Liver (tissue), 9 donors: Measurements from ENCODE around the gene RANBP17. TPM values are rescaled to one million over a fixed set of nuclear protein-coding genes. Genes with fewer than 3 reads are reported as not detected.

Experiments used
- DNase-seq: peaks from one replicate; pipeline ENCODE4 v3.0.0-alpha.2; 2017; ENCODE audit warnings: low spot score
- H3K27ac ChIP-seq, 2 donors: one replicate each; pipeline ENCODE4 v1.7.0; 2013; ENCODE audit warnings: inconsistent platforms in 2 of 2, low read length in 2 of 2, control low read depth in 1 of 2, low read depth in 1 of 2, mild to moderate bottlenecking in 1 of 2
- H3K27me3 ChIP-seq, 4 donors: one replicate each; pipeline versions ENCODE4 v1.6.1 to v1.7.0; 2013; ENCODE audit warnings: low read length in 3 of 4, inconsistent platforms in 1 of 4, mild to moderate bottlenecking in 1 of 4, moderate library complexity in 1 of 4; ENCODE audit not compliant: control insufficient read depth in 4 of 4, insufficient read depth in 4 of 4
- H3K36me3 ChIP-seq, 4 donors: one replicate each; pipeline versions ENCODE4 v1.6.1 to v1.7.0; 2013; ENCODE audit warnings: low read length in 3 of 4, mild to moderate bottlenecking in 3 of 4, low read depth in 1 of 4, moderate library complexity in 1 of 4; ENCODE audit not compliant: control insufficient read depth in 4 of 4, insufficient read depth in 3 of 4
- H3K4me1 ChIP-seq, 4 donors: one replicate each; pipeline versions ENCODE4 v1.6.1 to v1.7.0; 2013; ENCODE audit warnings: low read length in 3 of 4, mild to moderate bottlenecking in 3 of 4, moderate library complexity in 1 of 4; ENCODE audit not compliant: control insufficient read depth in 4 of 4, insufficient read depth in 4 of 4
- H3K4me3 ChIP-seq, 3 donors: one replicate each; pipeline versions ENCODE4 v1.6.1 to v1.7.0; 2013; ENCODE audit warnings: low read length in 3 of 3, control low read depth in 1 of 3, low read depth in 1 of 3, mild to moderate bottlenecking in 1 of 3
- H3K9ac ChIP-seq, 2 donors: one replicate each; pipeline ENCODE4 v1.7.0; 2013; ENCODE audit warnings: low read length in 2 of 2, mild to moderate bottlenecking in 2 of 2, moderate library complexity in 2 of 2, control low read depth in 1 of 2, low read depth in 1 of 2
- H3K9me3 ChIP-seq, 4 donors: one replicate each; pipeline versions ENCODE4 v1.6.1 to v1.7.0; 2013; ENCODE audit warnings: low read length in 3 of 4; ENCODE audit not compliant: control insufficient read depth in 4 of 4
- EGR1 ChIP-seq, 2 donors: IDR thresholded peaks; 2 replicates each; pipeline ENCODE4 v1.6.1; 2016 to 2018; ENCODE audit warnings: antibody characterized with exemption in 2 of 2, low read depth in 2 of 2
- FOXA1 ChIP-seq: IDR thresholded peaks from 2 replicates; pipeline ENCODE4 v1.6.1; 2016; ENCODE audit warnings: antibody characterized with exemption
- FOXA2 ChIP-seq: IDR thresholded peaks from 2 replicates; pipeline ENCODE4 v1.6.1; 2016; ENCODE audit warnings: antibody characterized with exemption
- GABPA ChIP-seq, 2 donors: IDR thresholded peaks in 1 of 2; conservative IDR thresholded peaks in 1 of 2; 2 replicates each; pipeline ENCODE4 v1.6.1; 2016; ENCODE audit warnings: antibody characterized with exemption in 2 of 2, mild to moderate bottlenecking in 1 of 2, moderate library complexity in 1 of 2
- HNF4A ChIP-seq, 2 donors: conservative IDR thresholded peaks; 2 replicates each; pipeline ENCODE4 v1.6.1; 2016; ENCODE audit warnings: antibody characterized with exemption in 2 of 2, mild to moderate bottlenecking in 2 of 2
- HNF4G ChIP-seq: IDR thresholded peaks from 2 replicates; pipeline ENCODE4 v1.6.1; 2016; ENCODE audit warnings: antibody characterized with exemption
- JUND ChIP-seq, 2 donors: IDR thresholded peaks; 2 replicates each; pipeline ENCODE4 v1.6.1; 2016; ENCODE audit warnings: antibody characterized with exemption in 2 of 2
- NR2F2 ChIP-seq: IDR thresholded peaks from 2 replicates; pipeline ENCODE4 v1.6.1; 2016; ENCODE audit warnings: antibody characterized with exemption
- RAD21 ChIP-seq, 2 donors: IDR thresholded peaks; 2 replicates each; pipeline ENCODE4 v1.6.1; 2016; ENCODE audit warnings: antibody characterized with exemption in 2 of 2, mild to moderate bottlenecking in 2 of 2
- RXRA ChIP-seq, 2 donors: IDR thresholded peaks; 2 replicates each; pipeline ENCODE4 v1.6.1; 2017 to 2018; ENCODE audit warnings: antibody characterized with exemption in 2 of 2, mild to moderate bottlenecking in 1 of 2
- SP1 ChIP-seq: IDR thresholded peaks from 2 replicates; pipeline ENCODE4 v1.6.1; 2018; ENCODE audit warnings: antibody characterized with exemption, mild to moderate bottlenecking
- TAF1 ChIP-seq: conservative IDR thresholded peaks from 2 replicates; pipeline ENCODE4 v1.6.1; 2016; ENCODE audit warnings: antibody characterized with exemption, mild to moderate bottlenecking
- YY1 ChIP-seq: IDR thresholded peaks from 2 replicates; pipeline ENCODE4 v1.6.1; 2016; ENCODE audit warnings: antibody characterized with exemption, mild to moderate bottlenecking
- WGBS: extraction: QIAGEN DNeasy Blood & Tissue Kit; methylation state at CpG from one replicate; pipeline ENCODE4 v1.1.7; 2013; 5-methylcytosine and 5-hydroxymethylcytosine counted together
- polyA plus RNA-seq, 2 donors: library from polyadenylated mRNA; stranded (reverse) in 1 of 2; unstranded in 1 of 2; fragments of 200-250 nt in 1 of 2; fragments of >200 nt in 1 of 2; fragmentation: Nextera tagmentation in 1 of 2; extraction: Ambion mirVana in 1 of 2; gene quantifications; one replicate each; pipeline versions ENCODE4 v1.2.1 to v1.2.3, GENCODE V29; 2013 to 2015
- total RNA-seq, 2 donors: library from RNA; depleted of rRNA; stranded (reverse); fragments of >200 nt; gene quantifications; one replicate each; pipeline ENCODE4 v1.2.3, GENCODE V29; 2014
- TF ChIP-seq, protein P1 (sequence below): IDR thresholded peaks from 2 replicates; pipeline ENCODE4 v1.6.1; 2016; ENCODE audit warnings: antibody characterized with exemption
- TF ChIP-seq, protein P2 (sequence below): fragments of 150-350 bp; IDR thresholded peaks from 2 replicates; pipeline ENCODE4 v1.5.1; 2017; ENCODE audit warnings: improper control_type of control experiment, low read depth, low read length; ENCODE audit not compliant: missing input control
- TF ChIP-seq, protein P3 (sequence below): IDR thresholded peaks from 2 replicates; pipeline ENCODE4 v1.6.1; 2016; ENCODE audit warnings: antibody characterized with exemption
- TF ChIP-seq, protein P4 (sequence below): IDR thresholded peaks from 2 replicates; pipeline ENCODE4 v1.6.1; 2016; ENCODE audit warnings: antibody characterized with exemption
- TF ChIP-seq, protein P5 (sequence below): IDR thresholded peaks from 2 replicates; pipeline ENCODE4 v1.6.1; 2016; ENCODE audit warnings: antibody characterized with exemption, mild to moderate bottlenecking
- donor health status: healthy.
- donor health status: healthy.
- donor health status: healthy.
- donor health status: healthy.
- donor health status: healthy.

RANBP17 gene
- total and polyA plus RNA-seq, 4 donors, result 0.83 to 10.8 (median 7.9) TPM

DNA sequence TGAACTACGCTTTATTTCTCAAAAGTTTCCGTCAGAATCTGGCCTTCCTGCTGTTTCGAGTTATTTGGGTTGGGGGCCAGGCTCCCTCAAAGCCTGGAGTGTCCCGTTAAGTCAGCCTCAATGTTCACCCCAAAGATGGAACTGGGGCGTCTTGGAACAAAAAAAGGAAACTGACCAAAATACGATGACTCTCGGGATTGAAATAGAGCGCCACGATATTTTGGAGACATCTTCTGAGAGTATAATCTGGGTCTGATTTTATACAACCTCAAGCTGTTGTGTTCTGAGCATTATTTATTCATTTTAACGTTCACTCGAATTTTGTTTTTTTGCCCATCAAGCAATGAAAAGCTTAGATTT, 475.4 kb downstream of the RANBP17 start:
- 33% methylated on average over 11 of the region's 11 CpGs for WGBS
- H3K36me3 ChIP-seq, result no peaks in the 10 kb centered on the region
- H3K27ac ChIP-seq, result no peak overlapping the region
- H3K4me3 ChIP-seq, result peak overlapping the region in 1 of 3 donors; percentile 33
- TF ChIP-seq HNF4G (no peak), SP1 (no peak), JUND (IDR thresholded peaks at IDR 0.05) (no peak), HNF4A (conservative IDR thresholded peaks at IDR 0.05) (no peak), NR2F2 (no peak), FOXA1 (no peak), RXRA (IDR thresholded peaks at IDR 0.05) (no peak), FOXA2 (no peak), YY1 (no peak), EGR1 (IDR thresholded peaks at IDR 0.05; ENCODE audit: low read depth in 2 of 2) (no peak), GABPA (IDR thresholded peaks at IDR 0.05 in 1 of 2, conservative IDR thresholded peaks at IDR 0.05 in 1 of 2) (no peak), TAF1 (no peak)
- TF ChIP-seq, protein P1, sequence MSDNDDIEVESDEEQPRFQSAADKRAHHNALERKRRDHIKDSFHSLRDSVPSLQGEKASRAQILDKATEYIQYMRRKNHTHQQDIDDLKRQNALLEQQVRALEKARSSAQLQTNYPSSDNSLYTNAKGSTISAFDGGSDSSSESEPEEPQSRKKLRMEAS, result no peak
- TF ChIP-seq, protein P2, sequence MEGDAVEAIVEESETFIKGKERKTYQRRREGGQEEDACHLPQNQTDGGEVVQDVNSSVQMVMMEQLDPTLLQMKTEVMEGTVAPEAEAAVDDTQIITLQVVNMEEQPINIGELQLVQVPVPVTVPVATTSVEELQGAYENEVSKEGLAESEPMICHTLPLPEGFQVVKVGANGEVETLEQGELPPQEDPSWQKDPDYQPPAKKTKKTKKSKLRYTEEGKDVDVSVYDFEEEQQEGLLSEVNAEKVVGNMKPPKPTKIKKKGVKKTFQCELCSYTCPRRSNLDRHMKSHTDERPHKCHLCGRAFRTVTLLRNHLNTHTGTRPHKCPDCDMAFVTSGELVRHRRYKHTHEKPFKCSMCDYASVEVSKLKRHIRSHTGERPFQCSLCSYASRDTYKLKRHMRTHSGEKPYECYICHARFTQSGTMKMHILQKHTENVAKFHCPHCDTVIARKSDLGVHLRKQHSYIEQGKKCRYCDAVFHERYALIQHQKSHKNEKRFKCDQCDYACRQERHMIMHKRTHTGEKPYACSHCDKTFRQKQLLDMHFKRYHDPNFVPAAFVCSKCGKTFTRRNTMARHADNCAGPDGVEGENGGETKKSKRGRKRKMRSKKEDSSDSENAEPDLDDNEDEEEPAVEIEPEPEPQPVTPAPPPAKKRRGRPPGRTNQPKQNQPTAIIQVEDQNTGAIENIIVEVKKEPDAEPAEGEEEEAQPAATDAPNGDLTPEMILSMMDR, result no peak
- TF ChIP-seq, protein P3, sequence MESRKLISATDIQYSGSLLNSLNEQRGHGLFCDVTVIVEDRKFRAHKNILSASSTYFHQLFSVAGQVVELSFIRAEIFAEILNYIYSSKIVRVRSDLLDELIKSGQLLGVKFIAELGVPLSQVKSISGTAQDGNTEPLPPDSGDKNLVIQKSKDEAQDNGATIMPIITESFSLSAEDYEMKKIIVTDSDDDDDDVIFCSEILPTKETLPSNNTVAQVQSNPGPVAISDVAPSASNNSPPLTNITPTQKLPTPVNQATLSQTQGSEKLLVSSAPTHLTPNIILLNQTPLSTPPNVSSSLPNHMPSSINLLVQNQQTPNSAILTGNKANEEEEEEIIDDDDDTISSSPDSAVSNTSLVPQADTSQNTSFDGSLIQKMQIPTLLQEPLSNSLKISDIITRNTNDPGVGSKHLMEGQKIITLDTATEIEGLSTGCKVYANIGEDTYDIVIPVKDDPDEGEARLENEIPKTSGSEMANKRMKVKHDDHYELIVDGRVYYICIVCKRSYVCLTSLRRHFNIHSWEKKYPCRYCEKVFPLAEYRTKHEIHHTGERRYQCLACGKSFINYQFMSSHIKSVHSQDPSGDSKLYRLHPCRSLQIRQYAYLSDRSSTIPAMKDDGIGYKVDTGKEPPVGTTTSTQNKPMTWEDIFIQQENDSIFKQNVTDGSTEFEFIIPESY, result no peak
- DNase-seq, result no peak
- peaks cover 0 to 22% (median 3%) of the 10 kb centered on the region in 4 donors for H3K27me3 ChIP-seq
- no peaks in the 10 kb centered on the region for H3K4me1 ChIP-seq
- no peak overlapping the region for H3K9ac ChIP-seq
- no peaks in the 10 kb centered on the region for H3K9me3 ChIP-seq

DNA sequence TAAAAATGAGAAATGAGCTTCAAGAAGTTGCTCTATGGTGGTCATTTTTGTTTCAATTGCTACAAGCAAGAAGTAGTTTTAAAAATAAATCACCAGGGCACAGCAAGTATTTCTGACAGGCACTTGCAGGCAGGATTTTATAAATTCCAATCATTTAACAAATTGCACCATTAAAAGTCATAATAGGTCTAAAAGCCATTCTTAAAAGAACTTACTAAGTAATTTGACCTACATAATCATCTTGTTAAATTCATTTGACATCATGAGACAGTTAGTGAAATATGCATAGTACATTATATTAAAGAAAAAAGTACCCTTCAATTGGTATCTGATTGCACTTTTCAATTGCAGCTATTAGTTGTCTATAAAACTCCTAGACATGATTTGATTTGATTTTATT, 478.2 kb downstream of the RANBP17 start:
- no peak for DNase-seq
- no peaks in the 10 kb centered on the region for H3K9me3 ChIP-seq
- peaks cover 0 to 22% (median 3%) of the 10 kb centered on the region in 4 donors for H3K27me3 ChIP-seq
- no peaks in the 10 kb centered on the region for H3K36me3 ChIP-seq
- H3K9ac ChIP-seq, result no peak overlapping the region
- H3K4me3 ChIP-seq, result no peak overlapping the region
- TF ChIP-seq HNF4G (no peak), YY1 (no peak), NR2F2 (no peak), EGR1 (IDR thresholded peaks at IDR 0.05; ENCODE audit: low read depth in 2 of 2) (no peak), FOXA1 (no peak), FOXA2 (no peak), GABPA (IDR thresholded peaks at IDR 0.05 in 1 of 2, conservative IDR thresholded peaks at IDR 0.05 in 1 of 2) (no peak), RXRA (IDR thresholded peaks at IDR 0.05) (no peak), SP1 (no peak), RAD21 (IDR thresholded peaks at IDR 0.05) (no peak), HNF4A (conservative IDR thresholded peaks at IDR 0.05) (no peak)
- TF ChIP-seq, protein P2, result no peak
- TF ChIP-seq, protein P4, sequence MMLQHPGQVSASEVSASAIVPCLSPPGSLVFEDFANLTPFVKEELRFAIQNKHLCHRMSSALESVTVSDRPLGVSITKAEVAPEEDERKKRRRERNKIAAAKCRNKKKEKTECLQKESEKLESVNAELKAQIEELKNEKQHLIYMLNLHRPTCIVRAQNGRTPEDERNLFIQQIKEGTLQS, result no peak
- TF ChIP-seq, protein P3, result no peak
- TF ChIP-seq, protein P5, sequence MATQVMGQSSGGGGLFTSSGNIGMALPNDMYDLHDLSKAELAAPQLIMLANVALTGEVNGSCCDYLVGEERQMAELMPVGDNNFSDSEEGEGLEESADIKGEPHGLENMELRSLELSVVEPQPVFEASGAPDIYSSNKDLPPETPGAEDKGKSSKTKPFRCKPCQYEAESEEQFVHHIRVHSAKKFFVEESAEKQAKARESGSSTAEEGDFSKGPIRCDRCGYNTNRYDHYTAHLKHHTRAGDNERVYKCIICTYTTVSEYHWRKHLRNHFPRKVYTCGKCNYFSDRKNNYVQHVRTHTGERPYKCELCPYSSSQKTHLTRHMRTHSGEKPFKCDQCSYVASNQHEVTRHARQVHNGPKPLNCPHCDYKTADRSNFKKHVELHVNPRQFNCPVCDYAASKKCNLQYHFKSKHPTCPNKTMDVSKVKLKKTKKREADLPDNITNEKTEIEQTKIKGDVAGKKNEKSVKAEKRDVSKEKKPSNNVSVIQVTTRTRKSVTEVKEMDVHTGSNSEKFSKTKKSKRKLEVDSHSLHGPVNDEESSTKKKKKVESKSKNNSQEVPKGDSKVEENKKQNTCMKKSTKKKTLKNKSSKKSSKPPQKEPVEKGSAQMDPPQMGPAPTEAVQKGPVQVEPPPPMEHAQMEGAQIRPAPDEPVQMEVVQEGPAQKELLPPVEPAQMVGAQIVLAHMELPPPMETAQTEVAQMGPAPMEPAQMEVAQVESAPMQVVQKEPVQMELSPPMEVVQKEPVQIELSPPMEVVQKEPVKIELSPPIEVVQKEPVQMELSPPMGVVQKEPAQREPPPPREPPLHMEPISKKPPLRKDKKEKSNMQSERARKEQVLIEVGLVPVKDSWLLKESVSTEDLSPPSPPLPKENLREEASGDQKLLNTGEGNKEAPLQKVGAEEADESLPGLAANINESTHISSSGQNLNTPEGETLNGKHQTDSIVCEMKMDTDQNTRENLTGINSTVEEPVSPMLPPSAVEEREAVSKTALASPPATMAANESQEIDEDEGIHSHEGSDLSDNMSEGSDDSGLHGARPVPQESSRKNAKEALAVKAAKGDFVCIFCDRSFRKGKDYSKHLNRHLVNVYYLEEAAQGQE, result no peak
- no peaks in the 10 kb centered on the region for H3K4me1 ChIP-seq
- H3K27ac ChIP-seq, result no peak overlapping the region
